GM12873 (cell line): ENCODE results near the gene UVRAG.

Experiments used
- TF ChIP-seq, protein P1 (sequence below): IDR thresholded peaks from 2 replicates; pipeline ENCODE4 v1.5.1; 2012; ENCODE audit warnings: low read depth, mild to moderate bottlenecking, moderate library complexity, low read length, control low read depth; ENCODE audit not compliant: insufficient read depth; ENCODE audit errors: missing control alignments

UVRAG gene

DNA sequence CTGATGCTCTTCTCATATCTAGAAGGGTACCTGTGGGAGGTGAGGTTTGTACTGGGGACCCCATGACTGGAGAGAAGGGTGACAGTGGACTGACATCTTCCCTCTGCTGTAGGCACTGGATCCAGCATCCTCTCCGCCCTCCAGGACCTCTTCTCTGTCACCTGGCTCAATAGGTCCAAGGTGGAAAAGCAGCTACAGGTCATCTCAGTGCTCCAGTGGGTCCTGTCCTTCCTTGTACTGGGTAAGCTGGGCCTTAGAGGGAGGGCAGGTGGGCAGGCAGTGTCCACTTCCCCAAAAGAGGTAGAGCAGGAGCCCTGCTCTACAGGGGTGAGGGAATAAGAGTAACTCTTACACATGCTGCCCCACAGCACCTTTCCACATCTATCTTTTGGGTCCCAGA is 30.5 kb upstream of the UVRAG start:
- TF ChIP-seq, protein P1, sequence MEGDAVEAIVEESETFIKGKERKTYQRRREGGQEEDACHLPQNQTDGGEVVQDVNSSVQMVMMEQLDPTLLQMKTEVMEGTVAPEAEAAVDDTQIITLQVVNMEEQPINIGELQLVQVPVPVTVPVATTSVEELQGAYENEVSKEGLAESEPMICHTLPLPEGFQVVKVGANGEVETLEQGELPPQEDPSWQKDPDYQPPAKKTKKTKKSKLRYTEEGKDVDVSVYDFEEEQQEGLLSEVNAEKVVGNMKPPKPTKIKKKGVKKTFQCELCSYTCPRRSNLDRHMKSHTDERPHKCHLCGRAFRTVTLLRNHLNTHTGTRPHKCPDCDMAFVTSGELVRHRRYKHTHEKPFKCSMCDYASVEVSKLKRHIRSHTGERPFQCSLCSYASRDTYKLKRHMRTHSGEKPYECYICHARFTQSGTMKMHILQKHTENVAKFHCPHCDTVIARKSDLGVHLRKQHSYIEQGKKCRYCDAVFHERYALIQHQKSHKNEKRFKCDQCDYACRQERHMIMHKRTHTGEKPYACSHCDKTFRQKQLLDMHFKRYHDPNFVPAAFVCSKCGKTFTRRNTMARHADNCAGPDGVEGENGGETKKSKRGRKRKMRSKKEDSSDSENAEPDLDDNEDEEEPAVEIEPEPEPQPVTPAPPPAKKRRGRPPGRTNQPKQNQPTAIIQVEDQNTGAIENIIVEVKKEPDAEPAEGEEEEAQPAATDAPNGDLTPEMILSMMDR, result no peak

DNA sequence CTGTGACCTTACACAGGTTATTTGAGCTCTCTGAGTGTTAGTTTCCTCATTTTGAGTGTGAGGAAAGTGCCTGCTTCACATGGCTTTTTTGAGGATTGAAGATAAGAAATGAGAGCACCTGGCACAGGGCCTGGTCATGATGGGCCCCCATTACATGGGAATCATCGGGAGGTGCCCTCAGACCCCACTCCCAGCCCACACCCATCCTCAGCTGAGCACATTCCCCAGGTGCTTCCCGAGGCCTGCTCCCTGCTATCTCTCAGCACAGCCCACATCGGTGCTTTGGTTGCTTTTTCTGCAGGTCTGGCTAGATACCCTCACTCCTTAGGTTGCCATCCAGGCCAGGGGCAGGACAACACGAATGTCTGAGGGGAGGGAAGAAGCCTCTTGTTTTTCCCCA is 29.8 kb upstream of the UVRAG start:
- TF ChIP-seq, protein P1, result no peak

DNA sequence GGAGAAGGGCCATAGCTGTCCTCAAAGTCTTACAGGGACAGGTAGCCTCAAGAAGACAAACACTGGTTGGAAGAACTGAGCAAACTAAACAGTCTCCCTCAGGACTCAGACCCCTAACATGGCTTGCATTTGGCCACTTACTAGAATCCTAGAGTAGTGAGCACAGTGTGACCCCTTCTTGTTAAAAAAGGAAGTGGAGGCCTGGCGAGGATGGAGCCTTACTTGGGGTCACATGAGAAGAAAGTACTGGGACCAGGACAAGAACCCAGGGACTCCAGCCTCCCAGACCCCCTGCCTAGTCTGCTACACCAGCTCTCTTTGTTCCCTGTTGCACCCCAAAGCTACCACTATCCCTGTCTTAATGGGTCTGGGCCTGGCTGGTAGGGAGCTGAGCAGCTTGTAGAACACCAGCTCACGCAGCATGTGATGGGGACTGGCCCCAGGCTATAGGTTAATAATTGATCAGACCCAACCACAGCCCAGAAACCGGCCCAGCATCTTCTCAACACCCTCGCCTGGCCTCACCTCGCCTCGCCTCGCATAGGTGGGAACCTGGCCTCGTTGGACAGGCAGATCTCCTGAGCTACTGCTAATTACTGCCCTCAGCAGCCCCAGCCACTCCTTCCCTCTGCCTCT is 28.8 kb upstream of the UVRAG start:
- TF ChIP-seq, protein P1, result no peak

DNA sequence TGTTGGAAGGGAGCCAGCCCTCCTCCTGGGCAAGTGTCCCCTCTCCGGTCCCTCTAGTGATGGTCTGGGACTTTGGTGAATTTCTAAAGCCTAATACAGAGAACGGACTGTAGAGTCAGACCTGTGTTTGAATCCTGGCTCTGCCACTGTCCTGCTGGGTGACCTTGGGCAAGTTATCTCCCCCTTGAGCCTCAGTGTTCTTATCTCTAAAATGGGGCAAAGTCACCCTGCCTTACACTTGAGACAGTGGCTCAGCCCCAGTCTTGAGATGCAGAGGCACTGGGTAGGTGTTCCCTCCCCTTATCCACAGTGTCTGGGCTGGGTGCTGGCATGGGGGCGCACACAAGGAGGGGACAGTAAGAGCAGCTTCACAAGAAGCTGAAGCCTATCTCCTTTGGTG is 25.5 kb upstream of the UVRAG start:
- TF ChIP-seq, protein P1, result no peak

DNA sequence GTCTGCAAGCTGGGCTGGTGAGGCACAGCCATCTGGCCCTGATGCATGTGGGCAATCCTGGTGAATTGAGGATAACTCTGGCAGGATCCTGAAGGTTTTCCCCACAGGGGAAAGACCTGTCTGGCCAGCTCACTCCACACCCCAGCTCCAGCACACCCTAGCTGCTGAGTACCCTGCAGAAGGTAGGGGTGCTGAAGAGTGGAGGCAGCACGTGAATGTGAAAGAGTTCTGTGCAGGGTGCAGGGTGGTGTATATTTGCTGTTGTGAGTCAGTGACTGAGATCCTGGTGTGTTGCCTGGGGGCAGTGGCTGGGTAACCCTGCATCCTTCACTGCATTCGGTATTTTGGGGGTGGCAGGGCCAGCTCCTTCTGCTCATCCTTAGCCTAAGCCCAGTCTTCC is 24.0 kb upstream of the UVRAG start:
- TF ChIP-seq, protein P1, result no peak

DNA sequence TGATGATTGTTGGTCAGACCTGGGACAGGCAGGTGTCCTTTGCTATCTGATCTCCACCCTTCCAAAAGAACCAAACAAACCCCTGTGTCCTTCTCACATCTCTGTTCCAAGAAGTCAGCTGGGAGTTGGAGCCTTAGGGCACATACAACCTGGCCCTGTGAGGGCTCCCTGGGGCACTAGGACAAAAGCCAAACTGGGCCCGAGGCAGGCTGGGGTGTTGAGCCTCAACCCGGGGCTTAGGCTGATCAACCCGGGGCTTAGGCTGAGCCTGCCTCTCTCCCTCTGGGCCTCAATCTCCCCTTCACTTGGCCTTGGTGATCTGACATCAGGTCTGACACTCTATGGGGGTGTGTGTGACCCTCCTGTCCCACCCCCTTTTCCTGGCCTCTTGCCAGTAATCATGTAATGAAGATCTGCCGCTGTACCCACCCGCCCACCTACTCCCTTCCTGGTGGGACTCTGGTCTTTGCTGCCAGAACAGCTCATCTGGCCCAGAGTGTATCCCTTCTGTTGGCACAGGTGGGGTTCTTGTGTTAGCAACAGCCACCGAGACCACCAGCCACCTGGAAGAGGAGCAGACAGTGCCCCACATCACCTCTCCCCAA is 22.8 kb upstream of the UVRAG start:
- TF ChIP-seq, protein P1, result no peak

DNA sequence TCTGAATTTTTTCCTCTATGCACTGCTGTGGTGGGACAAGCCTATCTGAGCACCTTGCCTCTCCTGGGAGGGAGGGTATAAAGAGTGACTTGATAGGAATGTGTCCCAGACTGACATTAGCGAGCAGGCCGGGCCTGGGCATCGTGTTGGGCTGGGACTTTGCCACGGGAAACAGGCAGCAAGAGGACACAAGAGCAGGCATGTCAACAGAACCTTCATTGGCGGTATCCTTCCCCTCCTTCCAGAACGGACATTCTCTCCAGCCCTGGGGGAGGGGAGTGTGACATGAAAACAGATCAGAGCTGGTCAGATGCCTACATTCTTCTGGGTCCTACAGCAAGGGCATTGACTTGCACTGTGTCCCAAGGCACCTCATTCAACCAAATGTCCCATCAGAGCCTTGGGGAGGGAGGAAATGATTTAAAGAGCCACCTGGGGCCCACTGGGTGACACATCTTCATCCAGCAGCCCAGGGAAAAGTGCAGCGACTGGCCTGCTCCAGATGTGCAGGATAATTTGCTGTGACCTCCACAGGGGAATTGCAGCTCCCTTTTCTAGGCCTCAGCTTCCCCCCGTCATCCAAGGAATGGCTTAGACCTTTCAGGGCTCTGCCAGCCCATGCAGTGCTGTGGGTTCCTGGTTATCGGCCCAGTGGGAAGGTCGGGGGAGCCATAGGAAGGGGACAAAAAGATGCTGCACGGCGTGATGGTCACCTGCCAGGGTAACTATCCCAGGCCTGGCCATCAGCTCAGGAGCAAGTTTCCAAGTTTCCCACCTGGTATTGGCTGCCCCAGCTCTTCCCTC is 21.8 kb upstream of the UVRAG start:
- TF ChIP-seq, protein P1, result no peak
